ENCODE data around the gene NDUFS7. TPM values are rescaled to one million over a fixed set of nuclear protein-coding genes. Genes with fewer than 3 reads are reported as not detected.

The NDUFS7 gene
- total RNA-seq, 3 donors from 2014 or later (not counting 1 experiment from before 2014, with no cell fraction given): 60.8 to 67.9 (median 66.6) TPM

- intact Hi-C loops (cut with micrococcal nuclease): no loop called here
Observed at GRCh38 chr19:1366296-1366695, 17.4 kb upstream of the NDUFS7 start.

GRCh38 chr19:1366899-1367870, 16.5 kb upstream of the NDUFS7 start:
- no peak for DNase-seq
- Mint-ChIP-seq H3K4me3 (no peak overlapping the region), H3K27ac (peak overlapping the region in 1 of 2 donors; percentile 61), H3K4me1 (peaks cover 35 to 36% of the 10 kb centered on the region in 2 donors), H3K27me3 (ENCODE audit: low read depth in 2 of 2) (no peaks in the 10 kb centered on the region), H3K36me3 (no peaks in the 10 kb centered on the region), H3K9me3 (no peaks in the 10 kb centered on the region)
- intact Hi-C loops (cut with micrococcal nuclease): no loop called here
- H3K9me3 ChIP-seq (ENCODE audit: control insufficient read depth, insufficient read depth, low read length): no peaks in the 10 kb centered on the region
- H3K4me1 ChIP-seq (ENCODE audit: control insufficient read depth, insufficient read depth, low read length): peaks cover 38% of the 10 kb centered on the region
- WGBS (ENCODE audit: insufficient coverage): 63% methylated on average over 35 of the region's 35 CpGs
- peak in 1 of 3 donors; percentile 19 for ATAC-seq
- H3K27me3 ChIP-seq (ENCODE audit: control insufficient read depth, insufficient read depth, low read length): no peaks in the 10 kb centered on the region
- H3K27ac ChIP-seq (ENCODE audit: low read length): no peak overlapping the region
- H3K4me3 ChIP-seq (ENCODE audit: low read length): no peak overlapping the region
- TF ChIP-seq CTCF (IDR thresholded peaks at IDR 0.05): no peak
- H3K36me3 ChIP-seq (ENCODE audit: control insufficient read depth, insufficient read depth, low read length): peaks cover 22% of the 10 kb centered on the region

More at GRCh38 chr19:1366296-1366695, 17.4 kb upstream of the NDUFS7 start:
- Histone ChIP-seq H3K36me3 (ENCODE audit: control insufficient read depth, insufficient read depth, low read length) (peaks cover 21% of the 10 kb centered on the region), H3K27me3 (ENCODE audit: control insufficient read depth, insufficient read depth, low read length) (no peaks in the 10 kb centered on the region), H3K9me3 (ENCODE audit: control insufficient read depth, insufficient read depth, low read length) (no peaks in the 10 kb centered on the region), H3K4me1 (ENCODE audit: control insufficient read depth, insufficient read depth, low read length) (peaks cover 38% of the 10 kb centered on the region), H3K4me3 (ENCODE audit: low read length) (no peak overlapping the region), H3K27ac (ENCODE audit: low read length) (no peak overlapping the region)
- peak in 2 of 3 donors; percentile 26 to 56 for ATAC-seq
- H3K27me3 Mint-ChIP-seq (ENCODE audit: low read depth in 2 of 2): no peaks in the 10 kb centered on the region
- H3K27ac Mint-ChIP-seq: no peak overlapping the region
- H3K9me3 Mint-ChIP-seq: no peaks in the 10 kb centered on the region
- TF ChIP-seq CTCF (IDR thresholded peaks at IDR 0.05): no peak
- no peak overlapping the region for H3K4me3 Mint-ChIP-seq
- H3K4me1 Mint-ChIP-seq: peaks cover 35 to 36% of the 10 kb centered on the region in 2 donors
- no peak for DNase-seq
- no peaks in the 10 kb centered on the region for H3K36me3 Mint-ChIP-seq
- WGBS (ENCODE audit: insufficient coverage): 69% methylated on average over 10 of the region's 10 CpGs

- Mint-ChIP-seq H3K4me1 (peaks cover 18 to 20% of the 10 kb centered on the region in 2 donors), H3K27ac (no peak overlapping the region)
- intact Hi-C loops (cut with micrococcal nuclease): no loop called here
Observed at GRCh38 chr19:1369214-1369805, 14.4 kb upstream of the NDUFS7 start.

More at GRCh38 chr19:1369214-1369805, 14.4 kb upstream of the NDUFS7 start:
- H3K4me1 ChIP-seq (ENCODE audit: control insufficient read depth, insufficient read depth, low read length): peaks cover 18% of the 10 kb centered on the region
- no peak for DNase-seq
- H3K27me3 ChIP-seq (ENCODE audit: control insufficient read depth, insufficient read depth, low read length): no peaks in the 10 kb centered on the region
- H3K9me3 ChIP-seq (ENCODE audit: control insufficient read depth, insufficient read depth, low read length): no peaks in the 10 kb centered on the region
- H3K27me3 Mint-ChIP-seq (ENCODE audit: low read depth in 2 of 2): no peaks in the 10 kb centered on the region
- no peak for TF ChIP-seq CTCF (IDR thresholded peaks at IDR 0.05)
- H3K27ac ChIP-seq (ENCODE audit: low read length): no peak overlapping the region
- no peak for ATAC-seq
- peaks cover 27% of the 10 kb centered on the region for H3K36me3 ChIP-seq (ENCODE audit: control insufficient read depth, insufficient read depth, low read length)
- 96% methylated on average over 18 of the region's 18 CpGs for WGBS (ENCODE audit: insufficient coverage)
- H3K4me3 ChIP-seq (ENCODE audit: low read length): no peak overlapping the region
- no peaks in the 10 kb centered on the region for H3K9me3 Mint-ChIP-seq
- H3K36me3 Mint-ChIP-seq: no peaks in the 10 kb centered on the region
- no peak overlapping the region for H3K4me3 Mint-ChIP-seq

Measured in natural killer cell (primary cell).